SKM-1 treated with dmso at 0.1 percent for 144 hours (cell line): ENCODE data around the gene TPM1.
"Not testable (repeated sequence)": the region's sequence is repeated elsewhere in the genome, so short reads cannot be mapped to it uniquely, and the experiment has no call there.

Source experiments
- DNase-seq: peaks from one replicate; lab custom pipeline; 2025; ENCODE audit not compliant: unreplicated experiment; lab: John Stamatoyannopoulos, UW

Gene TPM1

GRCh38 chr15:63091679-63092446 lies 49.3 kb downstream of the TPM1 start:
- no peak for DNase-seq

GRCh38 chr15:63093486-63094205 lies 51.1 kb downstream of the TPM1 start:
- peak; percentile 64 for DNase-seq

GRCh38 chr15:63094495-63094931 lies 52.0 kb downstream of the TPM1 start:
- DNase-seq: no peak

GRCh38 chr15:63096178-63096577 lies 53.6 kb downstream of the TPM1 start:
- DNase-seq: no peak

- not testable (repeated sequence) for DNase-seq
Measured at GRCh38 chr15:63098901-63099300, 56.4 kb downstream of the TPM1 start.

GRCh38 chr15:63099581-63099980 lies 57.0 kb downstream of the TPM1 start:
- not testable (repeated sequence) for DNase-seq

GRCh38 chr15:63103416-63103815 lies 60.9 kb downstream of the TPM1 start:
- DNase-seq: no peak

GRCh38 chr15:63104727-63105126 lies 62.2 kb downstream of the TPM1 start:
- peak; percentile 69 for DNase-seq

- DNase-seq: not testable (repeated sequence)
Measured at GRCh38 chr15:63105354-63105753, 62.8 kb downstream of the TPM1 start.

- DNase-seq: no peak
Measured at GRCh38 chr15:63107895-63108546, 65.5 kb downstream of the TPM1 start.

GRCh38 chr15:63109498-63109897 lies 67.0 kb downstream of the TPM1 start:
- DNase-seq: no peak

- DNase-seq: no peak
Measured at GRCh38 chr15:63109920-63110319, 67.4 kb downstream of the TPM1 start.

GRCh38 chr15:63110428-63111026 lies 68.0 kb downstream of the TPM1 start:
- no peak for DNase-seq

GRCh38 chr15:63111481-63111880 lies 68.9 kb downstream of the TPM1 start:
- DNase-seq: no peak

GRCh38 chr15:63112871-63113270 lies 70.3 kb downstream of the TPM1 start:
- no peak for DNase-seq

- no peak for DNase-seq
Measured at GRCh38 chr15:63114465-63114864, 71.9 kb downstream of the TPM1 start.
